Neural cell (in vitro differentiated cells): ENCODE measurements around the gene C9orf72.

ENCODE experiments used
- CTCF ChIP-seq: fragments of 450-650 bp; IDR thresholded peaks from 2 replicates; pipeline ENCODE4 v1.5.1; 2014; ENCODE audit warnings: antibody characterized with exemption, mild to moderate bottlenecking, moderate library complexity; ENCODE audit not compliant: poor library complexity, severe bottlenecking
- EP300 ChIP-seq: fragments of 450-650 bp; conservative IDR thresholded peaks from 2 replicates; pipeline ENCODE4 v1.6.1; 2014; ENCODE audit warnings: antibody characterized with exemption, mild to moderate bottlenecking, moderate library complexity; ENCODE audit not compliant: poor library complexity, severe bottlenecking
- EZH2 ChIP-seq: fragments of 200-600, 300-800 bp; shearing (Covaris generic), sonication (generic); IDR thresholded peaks from 2 replicates; pipeline ENCODE4 v1.6.1; 2014; ENCODE audit warnings: antibody characterized with exemption, low read length, borderline replicate concordance, mild to moderate bottlenecking; ENCODE audit not compliant: insufficient read depth, poor library complexity, severe bottlenecking
- POLR2AphosphoS5 ChIP-seq: IDR thresholded peaks from 2 replicates; pipeline ENCODE4 v1.6.1; 2012
- RAD21 ChIP-seq: fragments of 450-650 bp; conservative IDR thresholded peaks from 2 replicates; pipeline ENCODE4 v1.6.1; 2014; ENCODE audit warnings: antibody characterized with exemption, mild to moderate bottlenecking, moderate library complexity
- REST ChIP-seq: IDR thresholded peaks from 2 replicates; pipeline ENCODE4 v1.6.1; 2012; ENCODE audit warnings: borderline replicate concordance
- TAF1 ChIP-seq: IDR thresholded peaks from 2 replicates; pipeline ENCODE4 v1.6.1; 2012; ENCODE audit warnings: low read depth

GRCh38 chr9:27591093-27591492 is 17.8 kb upstream of the C9orf72 start:
- no peak for TF ChIP-seq POLR2AphosphoS5
- no peak for TF ChIP-seq CTCF
- no peak for TF ChIP-seq EP300
- TF ChIP-seq RAD21: no peak
- TF ChIP-seq TAF1: no peak
- TF ChIP-seq REST: no peak
- no peak for TF ChIP-seq EZH2
